HG02678 (cell line): ENCODE results near the gene TMEM98.
"Not testable (repeated sequence)": the region's sequence is repeated elsewhere in the genome, so short reads cannot be mapped to it uniquely, and the experiment has no call there.

Experiments used
- ATAC-seq: cut with Tn5 transposase; IDR thresholded peaks from one replicate; pipeline ENCODE4 v1.9.1; 2021; ENCODE audit warnings: mild to moderate bottlenecking, moderate library complexity; ENCODE audit not compliant: unreplicated experiment

The TMEM98 gene

GRCh38 chr17:32976605-32977004 lies 48.7 kb downstream of the TMEM98 start:
- no peak for ATAC-seq

GRCh38 chr17:32980230-32980629 lies 52.3 kb downstream of the TMEM98 start:
- no peak for ATAC-seq

GRCh38 chr17:32981611-32982010 lies 53.7 kb downstream of the TMEM98 start:
- ATAC-seq = not testable (repeated sequence)

GRCh38 chr17:32985050-32985756 lies 57.2 kb downstream of the TMEM98 start:
- no peak for ATAC-seq

- not testable (repeated sequence) for ATAC-seq
Observed at GRCh38 chr17:32987453-32987805, 59.5 kb downstream of the TMEM98 start.

GRCh38 chr17:32987868-32988267 lies 59.9 kb downstream of the TMEM98 start:
- ATAC-seq = not testable (repeated sequence)

GRCh38 chr17:32988481-32989101 lies 60.6 kb downstream of the TMEM98 start:
- no peak for ATAC-seq

- ATAC-seq = no peak
Observed at GRCh38 chr17:32992321-32993033, 64.5 kb downstream of the TMEM98 start.

GRCh38 chr17:32993977-32994376 lies 66.0 kb downstream of the TMEM98 start:
- peak; percentile 38 for ATAC-seq
